ENCODE measurements around the gene PKHD1. TPM values are rescaled to one million over a fixed set of nuclear protein-coding genes. Genes with fewer than 3 reads are reported as not detected.

Gene PKHD1
- total and polyA plus RNA-seq, 2 donors (not counting 1 experiment from before 2014, with no cell fraction given), result not detected

GRCh38 chr6:51569594-51569993, 517.8 kb downstream of the PKHD1 start:
- DNase-seq (no peak), ATAC-seq (ENCODE audit: low read depth) (no peak)
- H3K4me3 ChIP-seq (ENCODE audit: control extremely low read depth in 1 of 5, extremely low read depth in 1 of 5, insufficient read depth in 1 of 5, low read depth in 2 of 5, low read length in 4 of 5), result no peak overlapping the region
- no peaks in the 10 kb centered on the region for H3K4me1 ChIP-seq (ENCODE audit: control insufficient read depth in 2 of 2, insufficient read depth in 2 of 2, low read length in 2 of 2)
- POLR2A ChIA-PET, result no interaction called here
- CTCF ChIA-PET, result no interaction called here
- no peak overlapping the region for H3K27ac ChIP-seq (ENCODE audit: low read length in 2 of 2)
- 75% methylated on average over 1 of the region's 1 CpG for WGBS (ENCODE audit: insufficient coverage)
- H3K27ac Mint-ChIP-seq, result no peak overlapping the region
- H3K9me3 Mint-ChIP-seq (ENCODE audit: insufficient read depth), result peaks cover 2% of the 10 kb centered on the region
- H3K9ac ChIP-seq (ENCODE audit: low read length), result no peak overlapping the region
- H3K4me1 Mint-ChIP-seq, result no peaks in the 10 kb centered on the region
- no peak overlapping the region for H3K4me3 Mint-ChIP-seq
- no peaks in the 10 kb centered on the region for H3K36me3 ChIP-seq (replicated peaks in 1 of 2; ENCODE audit: control extremely low read depth in 1 of 2, control insufficient read depth in 1 of 2, extremely low read depth in 1 of 2, insufficient read depth in 2 of 2, low read length in 1 of 2)
- no peak for TF ChIP-seq EZH2 (IDR thresholded peaks at IDR 0.05; ENCODE audit: borderline replicate concordance, insufficient read depth, low read depth, low read length, poor library complexity, severe bottlenecking)
- no peak for TF ChIP-seq CTCF (IDR thresholded peaks at IDR 0.05)
- H4K20me1 ChIP-seq (ENCODE audit: control insufficient read depth, insufficient read depth, low read length, poor library complexity, severe bottlenecking), result no peaks in the 10 kb centered on the region
- H3K9me3 ChIP-seq (ENCODE audit: control extremely low read depth in 1 of 3, control insufficient read depth in 2 of 3, insufficient read depth in 1 of 3, low read length in 2 of 3), result no peaks in the 10 kb centered on the region
- no peak overlapping the region for H3K4me2 ChIP-seq (replicated peaks; ENCODE audit: low read depth, low read length, poor library complexity, severe bottlenecking)
- intact Hi-C loops (cut with micrococcal nuclease), result no loop called here
- no peaks in the 10 kb centered on the region for H3K27me3 Mint-ChIP-seq
- no peaks in the 10 kb centered on the region for H3K79me2 ChIP-seq (ENCODE audit: control insufficient read depth, insufficient read depth, low read length)
- no peaks in the 10 kb centered on the region for H3K27me3 ChIP-seq (replicated peaks in 1 of 4; ENCODE audit: control extremely low read depth in 1 of 4, control insufficient read depth in 3 of 4, insufficient read depth in 4 of 4, low read length in 3 of 4)
- no peak overlapping the region for H2AFZ ChIP-seq (ENCODE audit: insufficient read depth, low read depth, low read length, poor library complexity, severe bottlenecking)

GRCh38 chr6:51568771-51569170, 518.6 kb downstream of the PKHD1 start:
- POLR2A ChIA-PET, result no interaction called here
- no peaks in the 10 kb centered on the region for H3K4me1 Mint-ChIP-seq
- Histone ChIP-seq H3K9ac (ENCODE audit: low read length) (no peak overlapping the region), H3K4me3 (ENCODE audit: control extremely low read depth in 1 of 5, extremely low read depth in 1 of 5, insufficient read depth in 1 of 5, low read depth in 2 of 5, low read length in 4 of 5) (no peak overlapping the region), H2AFZ (ENCODE audit: insufficient read depth, low read depth, low read length, poor library complexity, severe bottlenecking) (no peak overlapping the region), H4K20me1 (ENCODE audit: control insufficient read depth, insufficient read depth, low read length, poor library complexity, severe bottlenecking) (no peaks in the 10 kb centered on the region), H3K9me3 (ENCODE audit: control extremely low read depth in 1 of 3, control insufficient read depth in 2 of 3, insufficient read depth in 1 of 3, low read length in 2 of 3) (no peaks in the 10 kb centered on the region), H3K27me3 (replicated peaks in 1 of 4; ENCODE audit: control extremely low read depth in 1 of 4, control insufficient read depth in 3 of 4, insufficient read depth in 4 of 4, low read length in 3 of 4) (no peaks in the 10 kb centered on the region), H3K4me1 (ENCODE audit: control insufficient read depth in 2 of 2, insufficient read depth in 2 of 2, low read length in 2 of 2) (no peaks in the 10 kb centered on the region), H3K27ac (ENCODE audit: low read length in 2 of 2) (no peak overlapping the region), H3K4me2 (replicated peaks; ENCODE audit: low read depth, low read length, poor library complexity, severe bottlenecking) (no peak overlapping the region), H3K36me3 (replicated peaks in 1 of 2; ENCODE audit: control extremely low read depth in 1 of 2, control insufficient read depth in 1 of 2, extremely low read depth in 1 of 2, insufficient read depth in 2 of 2, low read length in 1 of 2) (no peaks in the 10 kb centered on the region), H3K79me2 (ENCODE audit: control insufficient read depth, insufficient read depth, low read length) (no peaks in the 10 kb centered on the region)
- WGBS (ENCODE audit: insufficient coverage), result 100% methylated on average over 1 of the region's 2 CpGs
- no peaks in the 10 kb centered on the region for H3K9me3 Mint-ChIP-seq (ENCODE audit: insufficient read depth)
- H3K4me3 Mint-ChIP-seq, result no peak overlapping the region
- CTCF ChIA-PET, result no interaction called here
- no peak overlapping the region for H3K27ac Mint-ChIP-seq
- TF ChIP-seq CTCF (IDR thresholded peaks at IDR 0.05), result no peak
- TF ChIP-seq EZH2 (IDR thresholded peaks at IDR 0.05; ENCODE audit: borderline replicate concordance, insufficient read depth, low read depth, low read length, poor library complexity, severe bottlenecking), result no peak
- H3K27me3 Mint-ChIP-seq, result no peaks in the 10 kb centered on the region
- DNase-seq (no peak), ATAC-seq (ENCODE audit: low read depth) (no peak)
- intact Hi-C loops (cut with micrococcal nuclease), result no loop called here

Measured in B cell (primary cell).